PC-3 (cell line): ENCODE data around the gene EFCAB12. TPM values are rescaled to one million over a fixed set of nuclear protein-coding genes. Genes with fewer than 3 reads are reported as not detected.

Experiments
- ATAC-seq: fragments of 200-7000 bp; cut with Tn5 transposase; 2 replicates; pipeline ENCODE4 v1.9.1; 2020; ENCODE audit warnings: mild to moderate bottlenecking, moderate library complexity
- BruUV-seq: library from RNA; stranded (reverse); fragments of 400-500 nt; replicated peaks from 2 replicates; lab custom pipeline; 2021; lab: Mats Ljungman, UMichigan
- CTCF ChIA-PET: fragments of 300-600 bp; sonication (Branson Sonifier 250); formaldehyde crosslinking; loops from one replicate; lab custom pipeline; 2022; ENCODE audit warnings: antibody characterized with exemption; lab: Charles Lee
- POLR2A ChIA-PET: fragments of 300-600 bp; sonication (Branson Sonifier 250); formaldehyde crosslinking; loops from one replicate; lab custom pipeline; 2022; ENCODE audit warnings: antibody characterized with exemption; ENCODE audit not compliant: unreplicated experiment; lab: Charles Lee
- DNase-seq: peaks from one replicate; pipeline ENCODE4 v3.0.0-alpha.2; 2015
- H2AFZ ChIP-seq: fragments of 300-600 bp; sonication (generic); 2 replicates; pipeline ENCODE4 v1.6.0; 2016; ENCODE audit warnings: antibody characterized with exemption, low read length
- H3F3A ChIP-seq: fragments of 300-600 bp; sonication (generic); one replicate; pipeline ENCODE4 v1.6.0; 2017; ENCODE audit warnings: antibody characterized with exemption, low read length, control low read depth, mild to moderate bottlenecking; ENCODE audit not compliant: unreplicated experiment
- H3K27ac ChIP-seq: fragments of 300-600 bp; sonication (generic); 2 replicates; pipeline ENCODE4 v1.5.1; 2016; ENCODE audit warnings: mild to moderate bottlenecking, low read length
- H3K27me3 ChIP-seq: fragments of 300-600 bp; sonication (generic); 2 replicates; pipeline ENCODE4 v1.6.1; 2016; ENCODE audit warnings: low read length, mixed read lengths
- H3K36me3 ChIP-seq: fragments of 300-600 bp; sonication (generic); 2 replicates; pipeline ENCODE4 v1.6.1; 2016; ENCODE audit warnings: low read depth, mixed run types, low read length, mixed read lengths
- H3K4me1 ChIP-seq: fragments of 300-600 bp; sonication (generic); 2 replicates; pipeline ENCODE4 v1.5.1; 2016; ENCODE audit warnings: low read length; ENCODE audit not compliant: insufficient read depth
- H3K4me2 ChIP-seq: fragments of 300-600 bp; sonication (generic); 2 replicates; pipeline ENCODE4 v1.6.0; 2016; ENCODE audit warnings: low read length
- H3K4me3 ChIP-seq: fragments of 300-600 bp; sonication (generic); 2 replicates; pipeline ENCODE4 v1.5.1; 2016; ENCODE audit warnings: mild to moderate bottlenecking, low read length, mixed read lengths
- H3K79me2 ChIP-seq: fragments of 300-600 bp; sonication (generic); 2 replicates; pipeline ENCODE4 v1.6.1; 2017; ENCODE audit warnings: low read length, mixed read lengths
- H3K9ac ChIP-seq: fragments of 300-600 bp; sonication (generic); 2 replicates; pipeline ENCODE4 v1.6.0; 2016; ENCODE audit warnings: mild to moderate bottlenecking, low read length
- H3K9me2 ChIP-seq: fragments of 300-600 bp; sonication (generic); replicated peaks from 2 replicates; pipeline ENCODE4 v1.6.1; 2016; ENCODE audit warnings: mixed run types, low read length, mixed read lengths
- H3K9me3 ChIP-seq: fragments of 300-600 bp; sonication (generic); 2 replicates; pipeline ENCODE4 v1.6.1; 2016; ENCODE audit warnings: low read length, mixed read lengths
- H4K20me1 ChIP-seq: fragments of 300-600 bp; sonication (generic); 2 replicates; pipeline ENCODE4 v1.6.1; 2016; ENCODE audit warnings: low read length, mixed read lengths
- EZH2 ChIP-seq: fragments of 300-600 bp; sonication (generic); IDR thresholded peaks from one replicate; pipeline ENCODE4 v1.6.1; 2017; ENCODE audit warnings: antibody characterized with exemption, mild to moderate bottlenecking, low read length; ENCODE audit not compliant: unreplicated experiment
- EZH2phosphoT487 ChIP-seq: fragments of 300-600 bp; sonication (generic); IDR thresholded peaks from 2 replicates; pipeline ENCODE4 v1.6.1; 2018; ENCODE audit warnings: mild to moderate bottlenecking, antibody characterized with exemption, low read length, borderline replicate concordance
- intact Hi-C: fragments of 100-400 bp; cut with micrococcal nuclease; formaldehyde crosslinking; loops from 2 replicates; pipeline ENCODE4 v1.9.0; 2023
- total RNA-seq: library from RNA; depleted of rRNA; stranded (reverse); fragments of >200 nt; gene quantifications from 2 replicates; pipeline ENCODE4 v1.2.3, GENCODE V29; 2014
- TF ChIP-seq, protein P1 (sequence below): fragments of 300-600 bp; sonication (generic); conservative IDR thresholded peaks from 2 replicates; pipeline ENCODE4 v1.5.1; 2017; ENCODE audit warnings: antibody characterized with exemption, low read depth, mild to moderate bottlenecking, low read length

EFCAB12 gene
- total RNA-seq, 1 experiment from 2014 or later = 0.04 TPM

DNA sequence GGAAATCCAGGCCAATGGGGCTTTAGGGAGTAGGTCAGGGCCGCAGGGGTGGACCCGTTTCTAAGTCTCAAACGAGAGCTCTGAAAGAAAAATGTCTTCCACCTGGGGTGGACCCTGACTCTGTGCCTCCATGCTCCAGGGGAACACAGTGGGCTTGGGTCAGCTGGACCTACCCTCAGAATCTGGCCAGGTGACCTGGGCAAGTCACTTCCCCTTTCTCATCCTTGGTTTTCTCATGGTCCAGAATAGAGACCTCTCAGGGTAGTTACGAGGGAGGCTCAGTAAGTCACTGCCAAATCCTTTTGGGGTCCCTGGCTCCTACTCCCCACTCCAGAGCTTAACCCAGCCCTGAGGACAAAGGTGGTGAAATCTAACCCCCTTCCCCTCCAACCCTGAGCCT, 25.8 kb downstream of the EFCAB12 start:
- intact Hi-C loops = no loop called here

DNA sequence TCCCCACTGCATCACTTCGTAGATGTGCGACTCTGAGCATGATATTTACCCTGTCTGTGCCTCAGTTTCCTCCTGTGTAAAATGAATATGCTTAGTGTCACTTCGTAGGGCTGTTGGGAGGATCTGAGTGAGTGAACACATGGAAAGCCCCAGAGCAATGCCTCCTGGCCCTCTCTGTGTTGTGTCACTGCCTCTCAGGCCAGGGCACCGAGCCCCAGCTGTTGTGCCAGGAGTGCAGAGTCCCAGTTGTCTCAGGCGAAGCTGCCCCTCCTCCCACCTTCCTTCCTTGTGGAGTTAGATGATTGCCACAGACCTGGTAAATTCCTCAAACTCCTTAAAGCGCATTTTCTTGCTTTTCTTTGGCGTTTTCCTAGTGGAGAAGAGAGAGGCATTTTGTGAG, 26.2 kb downstream of the EFCAB12 start:
- Histone ChIP-seq H2AFZ (no peak overlapping the region), H3K27me3 (no peaks in the 10 kb centered on the region), H3F3A (no peaks in the 10 kb centered on the region), H4K20me1 (no peaks in the 10 kb centered on the region), H3K79me2 (peaks cover 21% of the 10 kb centered on the region), H3K9me2 (no peaks in the 10 kb centered on the region), H3K4me2 (no peak overlapping the region), H3K9me3 (no peaks in the 10 kb centered on the region), H3K36me3 (no peaks in the 10 kb centered on the region), H3K27ac (no peak overlapping the region), H3K4me3 (no peak overlapping the region), H3K9ac (no peak overlapping the region), H3K4me1 (peaks cover 8% of the 10 kb centered on the region)
- TF ChIP-seq, protein P1, sequence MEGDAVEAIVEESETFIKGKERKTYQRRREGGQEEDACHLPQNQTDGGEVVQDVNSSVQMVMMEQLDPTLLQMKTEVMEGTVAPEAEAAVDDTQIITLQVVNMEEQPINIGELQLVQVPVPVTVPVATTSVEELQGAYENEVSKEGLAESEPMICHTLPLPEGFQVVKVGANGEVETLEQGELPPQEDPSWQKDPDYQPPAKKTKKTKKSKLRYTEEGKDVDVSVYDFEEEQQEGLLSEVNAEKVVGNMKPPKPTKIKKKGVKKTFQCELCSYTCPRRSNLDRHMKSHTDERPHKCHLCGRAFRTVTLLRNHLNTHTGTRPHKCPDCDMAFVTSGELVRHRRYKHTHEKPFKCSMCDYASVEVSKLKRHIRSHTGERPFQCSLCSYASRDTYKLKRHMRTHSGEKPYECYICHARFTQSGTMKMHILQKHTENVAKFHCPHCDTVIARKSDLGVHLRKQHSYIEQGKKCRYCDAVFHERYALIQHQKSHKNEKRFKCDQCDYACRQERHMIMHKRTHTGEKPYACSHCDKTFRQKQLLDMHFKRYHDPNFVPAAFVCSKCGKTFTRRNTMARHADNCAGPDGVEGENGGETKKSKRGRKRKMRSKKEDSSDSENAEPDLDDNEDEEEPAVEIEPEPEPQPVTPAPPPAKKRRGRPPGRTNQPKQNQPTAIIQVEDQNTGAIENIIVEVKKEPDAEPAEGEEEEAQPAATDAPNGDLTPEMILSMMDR = no peak
- intact Hi-C loops = no loop called here
- ATAC-seq = no peak
- ChIA-PET POLR2A (no interaction called here), CTCF (no interaction called here)
- BruUV-seq = no TSS peak
- DNase-seq = no peak

More for the DNA sequence above, 25.8 kb downstream of the EFCAB12 start:
- no peak overlapping the region for H3K27ac ChIP-seq
- H3K27me3 ChIP-seq = no peaks in the 10 kb centered on the region
- no peak overlapping the region for H2AFZ ChIP-seq
- H3K4me2 ChIP-seq = no peak overlapping the region
- no peaks in the 10 kb centered on the region for H3K36me3 ChIP-seq
- H3K4me1 ChIP-seq = peaks cover 6% of the 10 kb centered on the region
- TF ChIP-seq EZH2phosphoT487 = no peak
- no peak for TF ChIP-seq EZH2
- TF ChIP-seq, protein P1 = no peak
- CTCF ChIA-PET = interaction anchor here (0.6 kb wide), 1 partner anchor 30 kb away, joined by 6 read pairs; no protein-coding TSS in a partner anchor
- no peaks in the 10 kb centered on the region for H4K20me1 ChIP-seq
- no TSS peak for BruUV-seq
- H3F3A ChIP-seq = no peaks in the 10 kb centered on the region
- H3K4me3 ChIP-seq = no peak overlapping the region
- DNase-seq = no peak
- POLR2A ChIA-PET = no interaction called here
- H3K9ac ChIP-seq = no peak overlapping the region
- no peak for ATAC-seq
- no peaks in the 10 kb centered on the region for H3K9me3 ChIP-seq
- peaks cover 17% of the 10 kb centered on the region for H3K79me2 ChIP-seq
- H3K9me2 ChIP-seq = no peaks in the 10 kb centered on the region

DNA sequence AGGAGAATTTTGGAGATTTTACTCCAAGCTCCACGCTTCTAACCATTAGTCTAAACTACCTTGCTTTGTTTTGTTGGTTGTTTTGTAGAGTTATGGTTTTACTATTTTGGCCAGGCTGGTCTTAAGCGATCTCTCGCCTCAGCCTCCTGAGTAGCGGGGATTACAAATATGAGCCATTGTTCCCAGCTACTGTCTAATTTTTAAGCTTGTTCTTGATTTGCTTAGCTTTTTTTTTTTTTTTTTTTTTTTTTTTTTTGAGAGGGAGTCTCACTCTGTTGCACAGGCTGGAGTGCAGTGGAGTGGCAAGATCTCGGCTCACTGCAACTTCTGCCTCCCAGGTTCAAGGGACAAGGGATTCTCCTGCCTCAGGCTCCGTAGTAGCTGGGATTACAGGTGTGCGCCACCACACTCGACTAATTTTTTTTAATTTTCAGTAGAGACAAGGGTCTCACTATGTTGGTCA, 28.5 kb downstream of the EFCAB12 start:
- ChIA-PET CTCF (no interaction called here), POLR2A (interaction anchor here (0.6 kb wide), 1 partner anchor 29 kb away, joined by 7 read pairs; no protein-coding TSS in a partner anchor)
- Histone ChIP-seq H3K36me3 (no peaks in the 10 kb centered on the region), H3K4me1 (peaks cover 8% of the 10 kb centered on the region), H3K4me3 (peak overlapping the region; percentile 89; the same call in 1 of the 2 replicates), H3K4me2 (peak overlapping the region; percentile 93), H3K27me3 (no peaks in the 10 kb centered on the region), H4K20me1 (no peaks in the 10 kb centered on the region), H3K79me2 (peaks cover 44% of the 10 kb centered on the region), H3K27ac (peak overlapping the region; percentile 53), H3K9ac (peak overlapping the region; percentile 93), H3F3A (no peaks in the 10 kb centered on the region), H3K9me3 (no peaks in the 10 kb centered on the region), H2AFZ (peak overlapping the region; percentile 87), H3K9me2 (no peaks in the 10 kb centered on the region)
- intact Hi-C loops = loop anchor here (1.0 kb wide), 1 partner anchor 40 kb away; the partner anchor contains the start of gene IFT122
- ATAC-seq (no peak), DNase-seq (peak; percentile 26)
- TF ChIP-seq, protein P1 = no peak
- no peak for TF ChIP-seq EZH2
- TF ChIP-seq EZH2phosphoT487 = no peak
- BruUV-seq = TSS peak; percentile 97
